Bladder microvascular endothelial cell (primary cell): Measurements from ENCODE around the gene STAB1. TPM values are rescaled to one million over a fixed set of nuclear protein-coding genes. Genes with fewer than 3 reads are reported as not detected.

Source experiments
- total RNA-seq: library from RNA; depleted of rRNA; stranded (reverse); fragments of >200 nt; gene quantifications from 2 replicates; pipeline ENCODE4 v1.2.3, GENCODE V29; 2014

STAB1 gene
- total RNA-seq = 173 and 482 TPM in 2 replicates

GRCh38 chr3:52494886-52495495 is at the start of gene STAB1:
Gene STAB1, plus strand, starts transcription at chr3:52495338. Its CDS starts 76 bp downstream, at chr3:52495414.

GRCh38 chr3:52453496-52454249 is 41.5 kb upstream of the STAB1 start, which contains the start of gene TNNC1:
Gene TNNC1, minus strand, starts transcription at chr3:52454041. Its CDS starts 26 bp downstream, at chr3:52454015.

GRCh38 chr3:52455283-52456168 is 39.6 kb upstream of the STAB1 start, which contains the start of gene NISCH:
Gene NISCH, plus strand, starts transcription at chr3:52455604. Its CDS starts 38 bp downstream, at chr3:52455642.

GRCh38 chr3:52533623-52534280 is 38.6 kb downstream of the STAB1 start, which contains the start of gene NT5DC2:
Gene NT5DC2, minus strand, starts transcription at chr3:52533857. Its CDS starts 120 bp downstream, at chr3:52533737.

GRCh38 chr3:52536369-52537164 is 41.4 kb downstream of the STAB1 start, which contains the start of gene UQCC5:
Gene UQCC5, plus strand, starts transcription at chr3:52536605. Its CDS starts 151 bp downstream, at chr3:52536756.

Other genes with a start within 250 kb of the STAB1 start
- gene PPM1M, start 249.6 kb upstream of the STAB1 start, total RNA-seq = 11.8 and 20.8 TPM in 2 replicates
- gene WDR82, start 216.7 kb upstream of the STAB1 start, total RNA-seq = 53.3 and 97.9 TPM in 2 replicates
- gene GLYCTK, start 207.5 kb upstream of the STAB1 start, total RNA-seq = 14.9 and 17.2 TPM in 2 replicates
- 1.5 and 7.0 TPM in 2 replicates for gene DNAH1, start 179.0 kb upstream of the STAB1 start, total RNA-seq
- 62.2 and 78.0 TPM in 2 replicates for gene BAP1, start 85.3 kb upstream of the STAB1 start, total RNA-seq
- 3.2 and 4.5 TPM in 2 replicates for gene PHF7, start 84.7 kb upstream of the STAB1 start, total RNA-seq
- 6.8 and 83.5 TPM in 2 replicates for gene SEMA3G, start 50.2 kb upstream of the STAB1 start, total RNA-seq
- 0.25 TPM in 1 of 2 replicates, not detected in the other for gene TNNC1, start 41.3 kb upstream of the STAB1 start, total RNA-seq
- 46.6 and 113 TPM in 2 replicates for gene NISCH, start 39.7 kb upstream of the STAB1 start, total RNA-seq
- 23.6 and 97.7 TPM in 2 replicates for gene NT5DC2, start 38.5 kb downstream of the STAB1 start, total RNA-seq
- gene UQCC5, start 41.3 kb downstream of the STAB1 start, total RNA-seq = 4.7 and 5.7 TPM in 2 replicates
- 36.6 and 96.2 TPM in 2 replicates for gene PBRM1, start 190.6 kb downstream of the STAB1 start, total RNA-seq
- 64.9 and 116 TPM in 2 replicates for gene GNL3, start 190.7 kb downstream of the STAB1 start, total RNA-seq
- 41.9 and 97.1 TPM in 2 replicates for gene GLT8D1, start 210.5 kb downstream of the STAB1 start, total RNA-seq
- 25.7 and 32.0 TPM in 2 replicates for gene SPCS1, start 210.8 kb downstream of the STAB1 start, total RNA-seq